Fibroblast of villous mesenchyme (primary cell): ENCODE measurements around the gene ARHGAP28. TPM values are rescaled to one million over a fixed set of nuclear protein-coding genes. Genes with fewer than 3 reads are reported as not detected.

Experiments used
- DNase-seq: peaks from one replicate; pipeline ENCODE4 v3.0.0-alpha.2; 2010; ENCODE audit warnings: low read depth
- H3K4me3 ChIP-seq: 2 replicates; pipeline ENCODE4 v1.5.1; 2011; ENCODE audit warnings: low read depth, mild to moderate bottlenecking, low read length
- CTCF ChIP-seq: IDR thresholded peaks from 2 replicates; pipeline ENCODE4 v1.5.1; 2012; ENCODE audit warnings: low read depth, mild to moderate bottlenecking, low read length; ENCODE audit not compliant: insufficient read depth
- total RNA-seq: library from RNA; depleted of rRNA; stranded (reverse); fragments of >200 nt; gene quantifications from 2 replicates; pipeline ENCODE4 v1.2.3, GENCODE V29; 2012

Gene ARHGAP28
- total RNA-seq, 1 donor, result 6.0 TPM

DNA sequence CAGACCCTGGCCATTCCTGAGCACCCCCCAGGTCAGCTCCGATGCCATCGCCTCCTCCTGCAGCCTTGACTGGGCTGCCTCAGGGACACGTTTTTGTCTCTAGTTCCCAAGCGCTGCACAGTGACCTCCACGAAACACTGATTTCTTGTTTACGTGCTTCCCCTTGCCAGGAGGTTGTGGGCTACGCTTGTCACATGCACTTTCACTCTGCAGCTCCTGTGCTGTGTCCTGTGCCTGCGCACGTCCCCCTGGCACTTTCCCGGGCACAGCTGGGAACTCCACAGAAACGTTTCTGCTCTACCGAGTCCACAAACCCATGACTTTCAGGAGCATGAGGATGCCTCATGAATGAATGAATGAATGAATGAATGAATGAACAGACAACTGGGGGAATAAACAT lies 227.5 kb downstream of the ARHGAP28 start:
- H3K4me3 ChIP-seq, result no peak overlapping the region
- TF ChIP-seq CTCF, result no peak
- no peak for DNase-seq

GRCh38 chr18:6959110-6959509 lies 229.6 kb downstream of the ARHGAP28 start:
- DNase-seq, result no peak
- no peak overlapping the region for H3K4me3 ChIP-seq
- TF ChIP-seq CTCF, result no peak

- no peak for TF ChIP-seq CTCF
- no peak overlapping the region for H3K4me3 ChIP-seq
- no peak for DNase-seq
These were observed 230.6 kb downstream of the ARHGAP28 start for GRCh38 chr18:6960124-6960523.

- DNase-seq, result peak; percentile 46
- no peak for TF ChIP-seq CTCF
These were observed 231.1 kb downstream of the ARHGAP28 start for GRCh38 chr18:6960656-6961055.

DNA sequence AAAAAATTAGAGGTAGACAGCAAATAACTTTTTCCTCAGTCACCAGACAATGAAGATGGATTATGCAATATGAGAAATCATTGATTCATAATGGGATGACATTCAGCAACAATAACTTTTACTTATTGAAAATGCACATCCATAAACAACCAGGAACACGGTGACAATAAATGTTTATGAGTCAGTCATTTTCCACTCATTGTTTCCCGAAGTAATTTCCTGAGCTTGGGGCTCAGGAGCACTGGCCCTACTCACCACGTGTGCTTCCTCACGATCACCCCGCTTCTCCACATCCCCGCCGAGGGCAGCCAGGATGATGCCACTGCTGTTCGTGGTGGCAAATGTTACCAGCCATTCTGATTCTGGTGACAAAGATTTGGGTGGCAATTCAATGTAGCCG lies 231.8 kb downstream of the ARHGAP28 start:
- no peak for TF ChIP-seq CTCF
- DNase-seq, result no peak
- no peak overlapping the region for H3K4me3 ChIP-seq

More at GRCh38 chr18:6960656-6961055, 231.1 kb downstream of the ARHGAP28 start:
- H3K4me3 ChIP-seq, result no peak overlapping the region

GRCh38 chr18:6962571-6963451 lies 233.3 kb downstream of the ARHGAP28 start:
- no peak overlapping the region for H3K4me3 ChIP-seq
- no peak for TF ChIP-seq CTCF
- no peak for DNase-seq
